GM19395 (cell line): ENCODE data around the gene CYBRD1.
"Not testable (repeated sequence)": the region's sequence is repeated elsewhere in the genome, so short reads cannot be mapped to it uniquely, and the experiment has no call there.

Experiments used
- ATAC-seq: cut with Tn5 transposase; IDR thresholded peaks from one replicate; pipeline ENCODE4 v1.9.1; 2021; ENCODE audit warnings: mild to moderate bottlenecking, moderate library complexity; ENCODE audit not compliant: unreplicated experiment

Gene CYBRD1

DNA sequence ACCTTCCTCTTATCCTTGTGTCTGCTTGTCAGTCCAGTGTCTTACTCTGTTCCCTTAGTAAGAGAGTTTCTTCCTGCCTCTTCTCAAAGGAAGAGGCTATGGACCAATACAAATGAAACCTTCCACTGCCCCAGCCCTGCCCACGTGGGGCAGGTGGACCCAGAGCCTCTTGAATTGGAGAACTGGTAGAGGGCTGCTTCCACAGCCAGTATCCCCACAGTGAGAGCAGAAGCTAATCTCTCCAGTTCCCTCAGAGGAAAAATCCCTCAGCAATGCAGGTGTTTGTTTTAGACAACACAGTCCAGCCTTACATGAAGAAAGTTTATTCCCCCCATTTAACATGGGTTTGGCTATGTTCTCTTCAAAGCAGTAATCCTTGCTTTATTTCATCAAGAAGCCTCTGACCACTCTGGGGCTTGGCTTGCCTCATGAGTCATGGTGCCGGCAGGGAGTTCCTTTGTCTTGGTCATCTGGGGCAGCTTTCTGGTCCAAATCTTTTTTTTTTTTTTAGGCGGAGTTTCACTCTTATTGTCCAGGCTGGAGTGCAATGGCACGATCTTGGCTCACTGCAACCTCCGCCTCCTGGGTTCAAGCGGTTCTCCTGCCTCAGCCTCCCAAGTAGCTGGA, 6.5 kb upstream of the CYBRD1 start:
- ATAC-seq: no peak

DNA sequence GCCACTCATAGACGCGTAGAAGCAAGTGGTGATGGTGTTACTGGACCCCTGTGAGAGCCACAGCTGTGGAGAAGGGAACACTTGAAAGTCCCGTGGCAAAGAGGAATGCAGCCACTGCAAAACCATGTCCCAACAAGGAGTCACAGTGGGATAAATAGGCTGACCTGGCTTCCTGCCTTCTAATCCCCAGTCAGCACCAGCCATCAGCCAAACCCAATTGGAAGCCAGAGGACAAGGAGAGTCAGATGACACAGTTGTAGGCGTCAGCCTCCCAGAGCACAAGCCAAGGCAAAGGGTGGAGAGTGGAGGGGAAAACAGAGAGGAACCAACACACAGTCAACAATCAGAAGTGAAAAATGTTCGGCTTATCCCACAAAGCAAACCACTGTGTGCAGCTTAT, 5.5 kb upstream of the CYBRD1 start:
- ATAC-seq: no peak

DNA sequence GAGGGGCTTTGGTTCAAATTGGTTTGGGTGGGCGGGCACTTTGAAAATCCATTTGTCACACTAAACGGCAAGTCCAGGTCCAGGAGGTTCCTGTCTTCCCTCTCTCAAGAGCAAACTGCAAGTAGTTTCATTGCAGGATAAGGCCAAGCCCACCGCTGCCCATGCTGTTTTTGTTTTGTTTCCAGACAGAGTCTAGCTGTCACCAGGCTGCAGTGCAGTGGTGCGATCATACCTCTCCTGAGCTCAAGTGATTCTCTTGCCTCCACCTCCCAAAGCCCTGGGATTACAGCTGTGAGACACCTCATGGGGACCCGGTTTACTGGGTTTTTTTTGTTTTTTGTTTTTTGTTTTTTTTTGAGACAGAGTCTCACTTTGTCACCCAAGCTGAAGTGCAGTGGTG, 1.8 kb upstream of the CYBRD1 start:
- no peak for ATAC-seq

DNA sequence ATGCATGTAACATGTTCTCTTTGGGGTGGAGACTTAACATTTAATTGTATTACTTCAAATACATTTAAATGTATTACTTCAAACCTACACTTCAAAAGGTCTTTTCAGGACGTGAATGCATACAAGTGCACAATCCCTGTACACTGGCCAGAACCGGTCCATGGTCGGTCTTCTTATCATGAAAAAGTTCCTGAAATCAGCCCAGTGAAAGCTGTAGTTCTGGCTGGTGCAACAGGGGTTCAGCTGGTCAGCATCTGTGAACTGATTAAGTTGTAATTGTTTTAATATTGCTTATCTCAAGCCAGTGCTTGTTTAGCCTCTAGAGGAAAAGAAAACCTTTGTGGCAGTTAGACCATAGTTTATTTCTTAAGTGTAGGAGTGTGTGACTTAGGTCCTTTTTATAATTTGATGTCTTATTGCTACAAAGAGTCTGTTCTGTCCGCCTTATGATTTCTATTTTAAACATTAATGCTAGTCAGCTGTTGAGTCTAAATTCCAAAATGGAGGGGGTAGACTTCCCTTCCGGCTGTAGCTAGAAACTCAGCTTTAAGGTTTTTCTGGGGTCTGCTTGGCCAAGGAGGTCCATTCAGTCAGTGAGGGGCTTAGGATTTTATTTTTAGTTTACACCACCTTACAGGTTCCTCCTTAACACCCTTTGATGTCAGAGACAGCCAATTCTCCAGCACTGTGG, 768 bp upstream of the CYBRD1 start:
- peak; percentile 5 for ATAC-seq

GRCh38 chr2:171522788-171523087, 464 bp downstream of the CYBRD1 start:
- peak; percentile 46 for ATAC-seq

GRCh38 chr2:171523088-171524017, 1.1 kb downstream of the CYBRD1 start:
- peak; percentile 44 for ATAC-seq

DNA sequence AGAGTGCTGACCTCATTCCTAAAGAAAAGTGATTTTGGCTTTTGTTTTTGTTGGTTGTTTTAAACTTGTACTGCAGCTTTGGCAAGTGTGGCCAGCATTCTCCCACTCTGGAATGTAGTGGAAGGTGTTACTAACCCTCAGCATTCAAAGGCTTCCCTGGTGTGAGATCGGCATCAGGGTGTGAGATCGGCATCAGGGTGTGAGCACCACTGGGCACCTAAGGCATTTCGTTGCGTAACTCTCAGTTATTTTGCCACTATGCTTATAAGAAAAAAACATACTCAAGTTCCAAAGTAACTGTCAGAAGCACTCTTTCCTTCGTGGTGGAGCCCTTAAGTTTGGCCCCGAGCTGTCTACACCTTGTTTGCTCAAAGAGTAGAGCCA, 1.7 kb downstream of the CYBRD1 start:
- ATAC-seq: no peak

- ATAC-seq: no peak
Observed at GRCh38 chr2:171529914-171530313, 7.6 kb downstream of the CYBRD1 start.

GRCh38 chr2:171530378-171530777, 8.1 kb downstream of the CYBRD1 start:
- ATAC-seq: no peak

DNA sequence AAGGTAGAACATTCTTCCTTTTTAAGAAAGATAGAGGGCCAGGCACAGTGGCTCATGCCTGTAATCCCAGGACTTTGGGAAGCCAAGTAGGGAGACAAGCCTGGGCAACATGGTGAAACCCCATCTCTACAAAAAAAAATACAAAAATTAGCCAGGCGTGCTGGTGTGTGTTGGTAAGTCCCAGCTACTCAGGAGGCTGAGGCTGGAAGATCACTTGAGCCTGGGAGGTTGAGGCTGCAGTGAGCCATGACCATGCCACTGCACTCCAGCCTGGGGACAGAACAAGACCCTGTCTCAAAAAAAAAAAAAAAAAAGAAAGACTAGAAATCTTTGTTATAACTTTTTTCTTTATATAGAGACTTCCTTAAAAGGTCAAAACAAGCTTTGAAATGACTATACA, 8.6 kb downstream of the CYBRD1 start:
- not testable (repeated sequence) for ATAC-seq

GRCh38 chr2:171531291-171531690, 9.0 kb downstream of the CYBRD1 start:
- ATAC-seq: no peak

- no peak for ATAC-seq
Observed at GRCh38 chr2:171531836-171532450, 9.7 kb downstream of the CYBRD1 start.

DNA sequence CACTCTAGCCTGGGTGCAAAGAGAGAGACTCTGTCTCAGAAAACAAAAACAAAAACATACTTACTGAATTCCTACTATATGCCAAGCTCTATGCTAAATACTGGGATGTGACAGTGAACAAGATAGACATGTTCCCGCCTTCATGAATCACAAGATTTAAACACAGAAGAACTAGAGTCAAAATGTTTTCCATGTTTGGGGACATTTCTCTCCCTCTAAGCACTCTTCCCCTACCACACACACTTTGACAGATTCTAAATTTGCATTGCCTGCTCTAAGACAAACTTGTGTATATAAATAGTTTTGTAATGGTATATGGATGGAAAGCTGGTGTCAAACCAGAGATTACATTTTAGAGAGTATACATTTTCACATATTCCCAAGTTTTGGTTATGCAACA, 11.1 kb downstream of the CYBRD1 start:
- no peak for ATAC-seq

GRCh38 chr2:171535528-171535927, 13.3 kb downstream of the CYBRD1 start:
- not testable (repeated sequence) for ATAC-seq

GRCh38 chr2:171540437-171540836, 18.2 kb downstream of the CYBRD1 start:
- no peak for ATAC-seq

GRCh38 chr2:171541202-171541887, 19.1 kb downstream of the CYBRD1 start:
- ATAC-seq: no peak

- ATAC-seq: no peak
Observed at GRCh38 chr2:171545086-171545485, 22.8 kb downstream of the CYBRD1 start.

DNA sequence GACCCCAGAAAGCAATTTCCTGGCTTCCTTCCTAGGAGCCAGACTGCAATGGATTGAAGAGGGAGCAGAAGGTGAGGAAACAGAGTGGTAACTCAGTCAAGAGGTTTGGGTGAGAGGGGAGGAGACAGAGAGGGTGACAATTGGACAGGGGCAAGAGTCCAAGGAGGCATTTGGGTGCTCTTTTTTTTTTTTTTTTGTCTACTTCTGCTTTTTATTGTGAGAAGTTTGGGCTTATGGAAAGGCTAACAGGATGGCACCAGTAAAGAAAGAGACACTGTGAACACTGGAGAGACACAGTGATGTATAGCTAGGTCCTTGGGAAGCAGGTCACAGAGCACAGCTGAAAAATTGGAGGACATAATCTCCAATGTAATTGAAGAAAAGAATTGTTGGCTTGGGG, 25.0 kb downstream of the CYBRD1 start:
- ATAC-seq: no peak

- ATAC-seq: no peak
Observed at GRCh38 chr2:171547720-171548119, 25.4 kb downstream of the CYBRD1 start.

- ATAC-seq: no peak
Observed at GRCh38 chr2:171550613-171551012, 28.3 kb downstream of the CYBRD1 start.

DNA sequence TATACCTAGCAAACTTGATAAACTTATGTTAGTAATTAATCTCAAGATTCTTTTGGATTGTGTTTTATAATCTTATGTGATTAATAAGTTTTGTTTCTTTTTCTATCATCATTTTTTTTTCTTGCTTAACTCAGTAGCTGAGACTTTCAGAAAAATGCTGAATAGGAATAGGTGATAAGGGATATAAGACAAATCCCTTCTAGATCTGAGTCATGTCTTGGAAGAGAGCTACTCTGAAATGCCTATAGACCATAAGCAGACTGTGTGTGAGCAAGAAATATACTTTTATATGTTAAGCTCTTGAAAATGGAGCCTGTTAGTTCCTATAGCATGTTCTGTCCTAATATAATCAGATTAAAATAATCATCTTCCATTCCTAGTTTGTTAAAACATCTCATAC, 29.6 kb downstream of the CYBRD1 start:
- ATAC-seq: no peak
